SK-N-SH (cell line): ENCODE results near the gene SLCO4A1. TPM values are rescaled to one million over a fixed set of nuclear protein-coding genes. Genes with fewer than 3 reads are reported as not detected.
"Not testable (repeated sequence)": the region's sequence is repeated elsewhere in the genome, so short reads cannot be mapped to it uniquely, and the experiment has no call there.

Experiments used
- CTCF ChIA-PET: fragments of 300-600, 350-600 bp; formaldehyde crosslinking; extraction: SDS; loops from one replicate; lab custom pipeline; 2021; lab: Yijun Ruan, JAX
- POLR2A ChIA-PET: fragments of 350-600 bp; sonication (Branson Sonifier 250); formaldehyde crosslinking; extraction: SDS; loops from one replicate; lab custom pipeline; 2020; ENCODE audit warnings: antibody characterized with exemption, inconsistent platforms; lab: Yijun Ruan, JAX
- DNase-seq: peaks from one replicate; pipeline ENCODE4 v3.0.0; 2012
- H2AFZ ChIP-seq: fragments of 200-600 bp; sonication (generic); 2 replicates; pipeline ENCODE4 v1.8.1; 2016; ENCODE audit warnings: antibody characterized with exemption, mild to moderate bottlenecking, low read depth
- H3F3A ChIP-seq: fragments of 200-600 bp; sonication (generic); replicated peaks from 2 replicates; pipeline ENCODE3; 2016; ENCODE audit warnings: antibody characterized with exemption, mild to moderate bottlenecking; ENCODE audit not compliant: insufficient read depth
- H3K27ac ChIP-seq, 2 experiments: fragments of 200-500 bp in 1 of 2; fragments of 200-600 bp in 1 of 2; sonication (Bioruptor generic) in 1 of 2; sonication (generic), shearing (Covaris generic) in 1 of 2; 2 replicates each; pipeline versions ENCODE4 v1.5.1 to v1.6.1; 2014 to 2016; ENCODE audit warnings: low read depth in 2 of 2, inconsistent platforms in 1 of 2, low read length in 1 of 2, mild to moderate bottlenecking in 1 of 2, mixed read lengths in 1 of 2
- H3K27me3 ChIP-seq: fragments of 200-600 bp; sonication (generic), shearing (Covaris generic); 2 replicates; pipeline ENCODE4 v1.6.1; 2016; ENCODE audit warnings: mixed run types; ENCODE audit not compliant: insufficient read depth
- H3K36me3 ChIP-seq, 2 experiments: fragments of 200-500 bp in 1 of 2; fragments of 200-600 bp in 1 of 2; sonication (Bioruptor generic) in 1 of 2; sonication (generic) in 1 of 2; replicated peaks in 1 of 2; 2 replicates each; pipeline versions ENCODE3 to v1.5.1; 2014 to 2016; ENCODE audit warnings: low read length in 1 of 2, mild to moderate bottlenecking in 1 of 2; ENCODE audit not compliant: insufficient read depth in 2 of 2, control insufficient read depth in 1 of 2
- H3K4me1 ChIP-seq, 2 experiments: fragments of 200-500 bp in 1 of 2; fragments of 200-600 bp in 1 of 2; sonication (Bioruptor generic) in 1 of 2; sonication (generic), shearing (Covaris generic) in 1 of 2; 2 replicates each; pipeline versions ENCODE4 v1.5.1 to v1.6.1; 2014 to 2016; ENCODE audit warnings: low read depth in 1 of 2, low read length in 1 of 2, mixed run types in 1 of 2; ENCODE audit not compliant: insufficient read depth in 2 of 2, control insufficient read depth in 1 of 2
- H3K4me2 ChIP-seq: fragments of 200-600 bp; sonication (generic), shearing (Covaris generic); 2 replicates; pipeline ENCODE4 v1.6.1; 2017; ENCODE audit warnings: mixed run types
- H3K4me3 ChIP-seq, 2 experiments: fragments of 200-500 bp in 1 of 2; fragments of 200-600 bp in 1 of 2; sonication (Bioruptor generic) in 1 of 2; sonication (generic), shearing (Covaris generic) in 1 of 2; 2 replicates each; pipeline versions ENCODE4 v1.5.1 to v1.8.1; 2014 to 2016; ENCODE audit warnings: low read depth in 2 of 2, inconsistent platforms in 1 of 2, low read length in 1 of 2, mild to moderate bottlenecking in 1 of 2, mixed read lengths in 1 of 2, moderate library complexity in 1 of 2
- H3K79me2 ChIP-seq: fragments of 200-600 bp; sonication (generic); 2 replicates; pipeline ENCODE4 v1.8.1; 2017; ENCODE audit warnings: mild to moderate bottlenecking; ENCODE audit not compliant: insufficient read depth
- H3K9ac ChIP-seq: fragments of 200-600 bp; sonication (generic); 2 replicates; pipeline ENCODE4 v1.6.1; 2017; ENCODE audit warnings: mixed run types
- H3K9me2 ChIP-seq: fragments of 200-600 bp; sonication (generic); 2 replicates; pipeline ENCODE4 v1.6.1; 2017; ENCODE audit warnings: mixed run types
- H3K9me3 ChIP-seq: fragments of 200-600 bp; sonication (generic); 2 replicates; pipeline ENCODE4 v1.6.1; 2017; ENCODE audit warnings: mixed run types, mild to moderate bottlenecking, moderate library complexity
- H4K20me1 ChIP-seq: fragments of 200-600 bp; sonication (generic); 2 replicates; pipeline ENCODE4 v1.6.1; 2017; ENCODE audit warnings: mild to moderate bottlenecking, mixed run types; ENCODE audit not compliant: insufficient read depth
- ELF1 ChIP-seq: IDR thresholded peaks from 2 replicates; pipeline ENCODE4 v1.4.0; 2012
- EP300 ChIP-seq, 2 experiments: IDR thresholded peaks; 2 replicates each; pipeline versions ENCODE4 v1.4.0 to v1.6.1; 2012; ENCODE audit warnings: borderline replicate concordance in 1 of 2, low read depth in 1 of 2, low read length in 1 of 2
- FOXJ3 ChIP-seq: sonication (generic); formaldehyde crosslinking; IDR thresholded peaks from 2 replicates; pipeline ENCODE4 v1.5.1; 2020; ENCODE audit warnings: mild to moderate bottlenecking, missing genetic modification reagents
- FOXM1 ChIP-seq: IDR thresholded peaks from 2 replicates; pipeline ENCODE4 v1.4.0; 2012; ENCODE audit warnings: low read depth, mild to moderate bottlenecking
- JUND ChIP-seq: IDR thresholded peaks from 2 replicates; pipeline ENCODE4 v1.4.0; 2012
- MEF2A ChIP-seq: IDR thresholded peaks from 2 replicates; pipeline ENCODE4 v1.4.0; 2012; ENCODE audit warnings: low read depth, borderline replicate concordance
- MXI1 ChIP-seq: IDR thresholded peaks from 2 replicates; pipeline ENCODE4 v1.6.1; 2012; ENCODE audit warnings: mild to moderate bottlenecking, low read depth, low read length, improper control_type of control experiment
- PBX3 ChIP-seq: IDR thresholded peaks from 2 replicates; pipeline ENCODE4; 2012
- POLR2AphosphoS5 ChIP-seq: IDR thresholded peaks from 2 replicates; pipeline ENCODE4 v1.6.1; 2012; ENCODE audit warnings: low read depth, low read length
- RAD21 ChIP-seq: IDR thresholded peaks from 2 replicates; pipeline ENCODE4 v1.6.1; 2012; ENCODE audit warnings: mild to moderate bottlenecking, low read length
- RCOR1 ChIP-seq: fragments of 150-350 bp; IDR thresholded peaks from 2 replicates; pipeline ENCODE4 v1.6.1; 2017; ENCODE audit warnings: antibody characterized with exemption, low read length
- RFX5 ChIP-seq: IDR thresholded peaks from 2 replicates; pipeline ENCODE4 v1.6.1; 2012; ENCODE audit warnings: mild to moderate bottlenecking, improper control_type of control experiment, low read length
- SIN3A ChIP-seq: IDR thresholded peaks from 2 replicates; pipeline ENCODE4 v1.6.1; 2012; ENCODE audit warnings: low read depth, mild to moderate bottlenecking, low read length, moderate library complexity, borderline replicate concordance
- TCF12 ChIP-seq: IDR thresholded peaks from 2 replicates; pipeline ENCODE4 v1.4.0; 2012
- TEAD4 ChIP-seq: IDR thresholded peaks from 2 replicates; pipeline ENCODE4 v1.4.0; 2012; ENCODE audit warnings: mild to moderate bottlenecking, borderline replicate concordance; ENCODE audit not compliant: insufficient read depth
- USF1 ChIP-seq: IDR thresholded peaks from 2 replicates; pipeline ENCODE4 v1.4.0; 2012; ENCODE audit warnings: low read depth, borderline replicate concordance
- YY1 ChIP-seq: IDR thresholded peaks from 2 replicates; pipeline ENCODE4 v1.4.0; 2012; ENCODE audit warnings: low read depth, mild to moderate bottlenecking
- WGBS: methylation state at CpG from one replicate; pipeline ENCODE4 v1.1.6; 2017; ENCODE audit warnings: low lambda C conversion rate; 5-methylcytosine and 5-hydroxymethylcytosine counted together
- polyA plus RNA-seq, 3 experiments: library from polyadenylated mRNA; depleted of rRNA; stranded (reverse); fragments of >200 nt; gene quantifications; 2 replicates each; pipeline ENCODE4 v1.2.3, GENCODE V29; 2012
- TF ChIP-seq, protein P1 (sequence below): IDR thresholded peaks from 2 replicates; pipeline ENCODE4 v1.4.0; 2012; ENCODE audit warnings: low read depth

SLCO4A1 gene
- polyA plus RNA-seq, 1 of the 3 experiments (the other 2 are of a cell fraction): 0.33 TPM

GRCh38 chr20:62625921-62626547 is 16.3 kb upstream of the SLCO4A1 start:
- 63% methylated on average over 2 of the region's 20 CpGs for WGBS
- Histone ChIP-seq H3K4me1 (peaks cover 9 to 46% of the 10 kb centered on the region in 2 experiments; a peak in 3 of 4 replicates), H3K9ac (no peak overlapping the region), H3K27ac (no peak overlapping the region; a peak in 1 of 4 replicates), H3K9me3 (no peaks in the 10 kb centered on the region), H3K79me2 (no peaks in the 10 kb centered on the region), H4K20me1 (no peaks in the 10 kb centered on the region), H3K9me2 (no peaks in the 10 kb centered on the region), H3K4me3 (no peak overlapping the region), H3K36me3 (no peaks in the 10 kb centered on the region), H2AFZ (no peak overlapping the region), H3K27me3 (no peaks in the 10 kb centered on the region), H3F3A (no peaks in the 10 kb centered on the region), H3K4me2 (no peak overlapping the region)
- POLR2A ChIA-PET: no interaction called here
- CTCF ChIA-PET: interaction anchor here (1.0 to 3.0 kb wide), 3 partner anchors 9 to 126 kb away, joined by 3 to 20 read pairs (median 3); no protein-coding TSS in a partner anchor
- TF ChIP-seq USF1: no peak
- no peak for TF ChIP-seq POLR2AphosphoS5
- DNase-seq: no peak

DNA sequence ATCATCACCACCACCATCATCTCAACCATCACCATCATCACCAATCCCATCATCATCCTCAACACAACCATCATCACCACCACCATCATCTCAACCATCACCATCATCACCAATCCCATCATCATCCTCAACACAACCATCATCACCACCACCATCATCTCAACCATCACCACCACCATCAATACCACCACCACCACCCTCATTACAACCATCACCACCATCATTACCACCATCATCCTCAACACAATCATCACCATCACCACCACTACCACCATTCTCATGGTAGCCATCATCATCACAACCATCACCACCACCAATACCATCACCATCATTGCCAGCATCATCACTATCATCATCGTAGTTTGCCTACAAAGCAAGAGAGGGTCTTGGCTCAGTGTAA is 14.9 kb upstream of the SLCO4A1 start:
- CTCF ChIA-PET: interaction anchor here (1.1 to 3.8 kb wide), 4 partner anchors 10 to 131 kb away, joined by 3 to 27 read pairs (median 17); no protein-coding TSS in a partner anchor
- H3K36me3 ChIP-seq, POLR2A ChIA-PET: not testable (repeated sequence)

DNA sequence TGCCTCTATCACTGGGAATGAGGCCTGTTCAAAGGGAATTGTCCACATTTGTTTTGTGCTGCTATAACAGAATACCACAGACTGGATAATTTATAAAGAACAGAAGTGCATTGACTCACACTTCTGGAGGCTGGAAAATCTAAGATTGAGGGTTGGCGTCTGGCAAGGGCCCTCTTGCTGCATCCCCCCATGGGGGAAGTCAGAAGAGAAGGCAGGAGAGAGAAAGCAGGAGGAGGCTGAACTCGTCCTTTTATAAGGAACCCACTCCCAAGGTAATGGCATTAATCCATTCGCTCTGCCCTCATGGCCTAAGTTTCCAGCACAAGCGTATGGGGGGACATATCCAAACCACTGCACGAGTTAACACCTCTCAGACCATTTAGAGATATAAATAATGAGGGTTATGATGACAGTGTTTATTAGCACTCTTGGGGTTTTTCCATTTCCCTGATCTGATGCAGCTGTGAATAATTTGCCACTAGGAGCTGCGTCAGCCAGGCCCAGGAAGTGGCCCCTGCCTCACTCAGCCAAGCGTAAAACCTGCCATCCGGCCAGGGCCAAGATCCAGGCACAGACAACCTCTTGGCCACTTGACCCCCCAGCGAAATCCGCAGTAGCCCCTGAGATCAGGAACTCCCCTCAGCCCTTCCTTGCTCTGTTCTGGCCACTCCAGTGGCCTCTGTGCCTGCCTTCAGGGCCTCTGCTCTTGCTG is 14.2 kb upstream of the SLCO4A1 start:
- Histone ChIP-seq H2AFZ (no peak overlapping the region), H3K4me3 (no peak overlapping the region), H3K36me3 (no peaks in the 10 kb centered on the region), H4K20me1 (no peaks in the 10 kb centered on the region), H3K9me3 (no peaks in the 10 kb centered on the region), H3K27me3 (peaks cover 9% of the 10 kb centered on the region), H3K79me2 (no peaks in the 10 kb centered on the region), H3K4me1 (peaks cover 8 to 58% of the 10 kb centered on the region in 2 experiments; a peak in 3 of 4 replicates), H3K27ac (peak overlapping the region in 1 of 2 experiments; percentile 73; a peak in 2 of 4 replicates), H3K4me2 (no peak overlapping the region), H3K9me2 (no peaks in the 10 kb centered on the region), H3K9ac (no peak overlapping the region), H3F3A (no peaks in the 10 kb centered on the region)
- TF ChIP-seq RAD21: no peak
- no peak for TF ChIP-seq PBX3
- no peak for TF ChIP-seq SIN3A
- TF ChIP-seq FOXJ3 (CRISPR knock-in tag): no peak
- no peak for TF ChIP-seq MXI1
- no peak for TF ChIP-seq TEAD4
- TF ChIP-seq, protein P1, sequence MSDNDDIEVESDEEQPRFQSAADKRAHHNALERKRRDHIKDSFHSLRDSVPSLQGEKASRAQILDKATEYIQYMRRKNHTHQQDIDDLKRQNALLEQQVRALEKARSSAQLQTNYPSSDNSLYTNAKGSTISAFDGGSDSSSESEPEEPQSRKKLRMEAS: no peak
- no peak for TF ChIP-seq MEF2A
- no peak for TF ChIP-seq TCF12
- no peak for TF ChIP-seq JUND
- no peak for TF ChIP-seq RFX5
- TF ChIP-seq FOXM1: no peak
- TF ChIP-seq POLR2AphosphoS5: no peak
- TF ChIP-seq YY1: no peak
- no peak for TF ChIP-seq ELF1
- no peak for TF ChIP-seq EP300 (IDR thresholded peaks at IDR 0.05; ENCODE audit: borderline replicate concordance in 1 of 2, low read depth in 1 of 2, low read length in 1 of 2)
- TF ChIP-seq RCOR1: no peak
- ChIA-PET POLR2A (no interaction called here), CTCF (interaction anchor here (1.0 to 4.0 kb wide), 6 partner anchors 11 to 218 kb away, joined by 3 to 27 read pairs (median 10); partner anchors contain the start of gene SLCO4A1)
- DNase-seq: no peak
- WGBS: 59% methylated on average over 8 of the region's 10 CpGs

More for the DNA sequence above, 14.9 kb upstream of the SLCO4A1 start:
- not testable (repeated sequence) for DNase-seq, H2AFZ ChIP-seq, H3K4me3 ChIP-seq, H3F3A ChIP-seq, H3K9ac ChIP-seq, H3K4me2 ChIP-seq, H3K27me3 ChIP-seq, H3K9me3 ChIP-seq, H4K20me1 ChIP-seq, H3K9me2 ChIP-seq, H3K79me2 ChIP-seq, H3K27ac ChIP-seq
- 81% methylated on average over 1 of the region's 1 CpG for WGBS
- peaks cover 9 to 56% of the 10 kb centered on the region in 2 experiments; a peak in 3 of 4 replicates for H3K4me1 ChIP-seq
